ENCODE results near the gene HMCN1.

The HMCN1 gene

DNA sequence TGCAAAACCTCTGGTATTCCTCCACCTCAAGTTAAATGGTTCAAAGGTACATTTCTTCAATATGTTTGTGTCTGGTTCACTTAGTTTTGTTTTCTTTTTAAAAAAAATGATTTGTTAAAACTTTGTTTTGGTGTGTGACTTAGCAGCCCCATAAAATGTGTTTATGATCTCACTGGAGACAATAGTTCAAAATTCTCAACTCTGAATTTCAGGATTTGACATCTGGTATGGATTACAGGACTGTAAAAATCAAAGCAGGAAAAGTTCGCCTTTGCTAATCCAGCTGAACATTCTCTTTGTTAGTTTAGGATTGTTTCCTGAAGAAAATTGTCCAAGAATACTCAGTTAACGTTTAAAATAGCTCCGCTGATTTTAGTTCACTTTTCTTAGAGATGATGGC lies 231.7 kb downstream of the HMCN1 start:
- Histone ChIP-seq H3K23ac (ENCODE audit: low read length) (no peak overlapping the region), H3K27ac (ENCODE audit: low read depth, low read length) (peak overlapping the region; percentile 26), H3K4me3 (ENCODE audit: low read depth, low read length) (no peak overlapping the region), H3K36me3 (ENCODE audit: control insufficient read depth in 1 of 2, insufficient read depth in 2 of 2, low read length in 2 of 2) (no peaks in the 10 kb centered on the region), H3K18ac (ENCODE audit: low read length) (no peak overlapping the region), H4K12ac (ENCODE audit: low read depth, low read length) (no peak overlapping the region), H2BK12ac (ENCODE audit: low read length) (no peak overlapping the region), H3K14ac (ENCODE audit: low read length) (no peak overlapping the region), H2AK5ac (ENCODE audit: low read length) (no peak overlapping the region), H4K8ac (ENCODE audit: low read depth, low read length) (no peak overlapping the region), H3K9ac (ENCODE audit: low read length) (no peak overlapping the region), H2BK5ac (ENCODE audit: low read depth, low read length, poor library complexity) (no peak overlapping the region), H2AFZ (ENCODE audit: insufficient read depth, low read length, poor library complexity) (no peak overlapping the region), H3K4me2 (ENCODE audit: low read length) (no peak overlapping the region), H3K4ac (ENCODE audit: low read depth, low read length) (no peak overlapping the region), H2BK120ac (ENCODE audit: insufficient read depth, low read length, poor library complexity) (no peak overlapping the region), H3K27me3 (ENCODE audit: insufficient read depth, low read length) (no peaks in the 10 kb centered on the region), H3K79me2 (ENCODE audit: control insufficient read depth, insufficient read depth, low read length, poor library complexity) (no peaks in the 10 kb centered on the region), H4K91ac (ENCODE audit: low read depth, low read length) (no peak overlapping the region), H3K4me1 (ENCODE audit: control insufficient read depth in 1 of 2, insufficient read depth in 2 of 2, low read length in 2 of 2) (no peaks in the 10 kb centered on the region), H3K79me1 (ENCODE audit: low read length) (peaks cover 10% of the 10 kb centered on the region), H3K9me3 (ENCODE audit: insufficient read depth, low read depth, low read length) (no peaks in the 10 kb centered on the region)
- DNase-seq = no peak
- no CpG with 5 or more reads among the region's 3 CpGs for WGBS (ENCODE audit: extremely low coverage, insufficient coverage, insufficient read length)

DNA sequence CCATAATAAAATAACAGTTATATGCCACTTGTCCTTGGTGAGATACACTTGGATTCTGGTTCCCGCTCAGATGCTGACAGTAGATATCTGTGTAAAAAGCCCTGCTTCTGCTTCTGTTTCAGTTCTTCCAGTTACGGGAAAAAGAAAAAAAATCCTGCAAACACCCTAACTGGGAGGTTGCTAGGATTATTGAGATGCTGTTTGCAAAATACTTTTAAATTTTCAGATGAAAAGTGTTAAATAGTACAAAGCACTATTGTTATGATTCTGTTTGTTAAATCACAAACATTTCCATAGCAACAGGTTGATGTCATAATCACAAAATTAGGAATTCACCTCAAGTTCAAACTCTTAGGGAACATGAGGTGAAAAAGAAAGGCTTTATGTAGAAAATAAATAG lies 232.3 kb downstream of the HMCN1 start:
- Histone ChIP-seq H2BK12ac (ENCODE audit: low read length) (no peak overlapping the region), H4K8ac (ENCODE audit: low read depth, low read length) (no peak overlapping the region), H2BK5ac (ENCODE audit: low read depth, low read length, poor library complexity) (no peak overlapping the region), H3K18ac (ENCODE audit: low read length) (no peak overlapping the region), H3K4me2 (ENCODE audit: low read length) (no peak overlapping the region), H3K4ac (ENCODE audit: low read depth, low read length) (no peak overlapping the region), H3K36me3 (ENCODE audit: control insufficient read depth in 1 of 2, insufficient read depth in 2 of 2, low read length in 2 of 2) (no peaks in the 10 kb centered on the region), H3K4me3 (ENCODE audit: low read depth, low read length) (no peak overlapping the region), H3K79me2 (ENCODE audit: control insufficient read depth, insufficient read depth, low read length, poor library complexity) (no peaks in the 10 kb centered on the region), H3K14ac (ENCODE audit: low read length) (no peak overlapping the region), H3K4me1 (ENCODE audit: control insufficient read depth in 1 of 2, insufficient read depth in 2 of 2, low read length in 2 of 2) (no peaks in the 10 kb centered on the region), H2AK5ac (ENCODE audit: low read length) (no peak overlapping the region), H2BK120ac (ENCODE audit: insufficient read depth, low read length, poor library complexity) (no peak overlapping the region), H3K27ac (ENCODE audit: low read depth, low read length) (no peak overlapping the region), H4K12ac (ENCODE audit: low read depth, low read length) (no peak overlapping the region), H3K79me1 (ENCODE audit: low read length) (peaks cover 10% of the 10 kb centered on the region), H2AFZ (ENCODE audit: insufficient read depth, low read length, poor library complexity) (no peak overlapping the region), H4K91ac (ENCODE audit: low read depth, low read length) (no peak overlapping the region), H3K9ac (ENCODE audit: low read length) (no peak overlapping the region), H3K9me3 (ENCODE audit: insufficient read depth, low read depth, low read length) (no peaks in the 10 kb centered on the region), H3K23ac (ENCODE audit: low read length) (no peak overlapping the region), H3K27me3 (ENCODE audit: insufficient read depth, low read length) (no peaks in the 10 kb centered on the region)
- WGBS (ENCODE audit: extremely low coverage, insufficient coverage, insufficient read length) = no CpG with 5 or more reads among the region's 2 CpGs
- no peak for DNase-seq

- no peak overlapping the region for H3K9ac ChIP-seq (ENCODE audit: low read length)
Observed at GRCh38 chr1:185969028-185969427, 234.8 kb downstream of the HMCN1 start.

GRCh38 chr1:185969524-185969991 lies 235.4 kb downstream of the HMCN1 start:
- H2BK12ac ChIP-seq (ENCODE audit: low read length) = no peak overlapping the region
- no peak overlapping the region for H3K4ac ChIP-seq (ENCODE audit: low read depth, low read length)
- H2BK5ac ChIP-seq (ENCODE audit: low read depth, low read length, poor library complexity) = no peak overlapping the region
- H2AK5ac ChIP-seq (ENCODE audit: low read length) = no peak overlapping the region
- peak in 1 of 2 donors; percentile 9 for DNase-seq
- H4K91ac ChIP-seq (ENCODE audit: low read depth, low read length) = no peak overlapping the region
- no peak overlapping the region for H3K4me3 ChIP-seq (ENCODE audit: low read depth, low read length)
- no peak overlapping the region for H2AFZ ChIP-seq (ENCODE audit: insufficient read depth, low read length, poor library complexity)
- peak overlapping the region; percentile 79 for H3K27ac ChIP-seq (ENCODE audit: low read depth, low read length)
- no peaks in the 10 kb centered on the region for H3K79me2 ChIP-seq (ENCODE audit: control insufficient read depth, insufficient read depth, low read length, poor library complexity)
- no peak overlapping the region for H4K12ac ChIP-seq (ENCODE audit: low read depth, low read length)
- H3K14ac ChIP-seq (ENCODE audit: low read length) = no peak overlapping the region
- H2BK120ac ChIP-seq (ENCODE audit: insufficient read depth, low read length, poor library complexity) = no peak overlapping the region
- H4K8ac ChIP-seq (ENCODE audit: low read depth, low read length) = no peak overlapping the region
- H3K4me2 ChIP-seq (ENCODE audit: low read length) = no peak overlapping the region
- H3K27me3 ChIP-seq (ENCODE audit: insufficient read depth, low read length) = no peaks in the 10 kb centered on the region
- peaks cover 10% of the 10 kb centered on the region for H3K79me1 ChIP-seq (ENCODE audit: low read length)
- no peak overlapping the region for H3K23ac ChIP-seq (ENCODE audit: low read length)
- H3K4me1 ChIP-seq (ENCODE audit: control insufficient read depth in 1 of 2, insufficient read depth in 2 of 2, low read length in 2 of 2) = no peaks in the 10 kb centered on the region
- H3K36me3 ChIP-seq (ENCODE audit: control insufficient read depth in 1 of 2, insufficient read depth in 2 of 2, low read length in 2 of 2) = no peaks in the 10 kb centered on the region
- no peak overlapping the region for H3K18ac ChIP-seq (ENCODE audit: low read length)
- H3K9ac ChIP-seq (ENCODE audit: low read length) = no peak overlapping the region
- H3K9me3 ChIP-seq (ENCODE audit: insufficient read depth, low read depth, low read length) = no peaks in the 10 kb centered on the region

More at GRCh38 chr1:185969028-185969427, 234.8 kb downstream of the HMCN1 start:
- Histone ChIP-seq H4K8ac (ENCODE audit: low read depth, low read length) (no peak overlapping the region), H3K79me2 (ENCODE audit: control insufficient read depth, insufficient read depth, low read length, poor library complexity) (no peaks in the 10 kb centered on the region), H3K27ac (ENCODE audit: low read depth, low read length) (peak overlapping the region; percentile 39), H3K18ac (ENCODE audit: low read length) (no peak overlapping the region), H3K36me3 (ENCODE audit: control insufficient read depth in 1 of 2, insufficient read depth in 2 of 2, low read length in 2 of 2) (no peaks in the 10 kb centered on the region), H2BK5ac (ENCODE audit: low read depth, low read length, poor library complexity) (no peak overlapping the region), H2AFZ (ENCODE audit: insufficient read depth, low read length, poor library complexity) (no peak overlapping the region), H3K79me1 (ENCODE audit: low read length) (peaks cover 10% of the 10 kb centered on the region), H3K4ac (ENCODE audit: low read depth, low read length) (no peak overlapping the region), H3K23ac (ENCODE audit: low read length) (no peak overlapping the region), H4K12ac (ENCODE audit: low read depth, low read length) (no peak overlapping the region), H3K4me1 (ENCODE audit: control insufficient read depth in 1 of 2, insufficient read depth in 2 of 2, low read length in 2 of 2) (no peaks in the 10 kb centered on the region), H3K9me3 (ENCODE audit: insufficient read depth, low read depth, low read length) (no peaks in the 10 kb centered on the region), H2AK5ac (ENCODE audit: low read length) (no peak overlapping the region), H2BK12ac (ENCODE audit: low read length) (no peak overlapping the region), H3K4me3 (ENCODE audit: low read depth, low read length) (no peak overlapping the region), H3K14ac (ENCODE audit: low read length) (no peak overlapping the region), H2BK120ac (ENCODE audit: insufficient read depth, low read length, poor library complexity) (no peak overlapping the region), H3K4me2 (ENCODE audit: low read length) (no peak overlapping the region), H3K27me3 (ENCODE audit: insufficient read depth, low read length) (no peaks in the 10 kb centered on the region), H4K91ac (ENCODE audit: low read depth, low read length) (no peak overlapping the region)
- no CpG with 5 or more reads among the region's 4 CpGs for WGBS (ENCODE audit: extremely low coverage, insufficient coverage, insufficient read length)
- DNase-seq = no peak

Measured in trophoblast cell (in vitro differentiated cells and primary cell).